Measurements from ENCODE around the gene UIMC1.
"Not testable (repeated sequence)": the region's sequence is repeated elsewhere in the genome, so short reads cannot be mapped to it uniquely, and the experiment has no call there.

Gene UIMC1

DNA sequence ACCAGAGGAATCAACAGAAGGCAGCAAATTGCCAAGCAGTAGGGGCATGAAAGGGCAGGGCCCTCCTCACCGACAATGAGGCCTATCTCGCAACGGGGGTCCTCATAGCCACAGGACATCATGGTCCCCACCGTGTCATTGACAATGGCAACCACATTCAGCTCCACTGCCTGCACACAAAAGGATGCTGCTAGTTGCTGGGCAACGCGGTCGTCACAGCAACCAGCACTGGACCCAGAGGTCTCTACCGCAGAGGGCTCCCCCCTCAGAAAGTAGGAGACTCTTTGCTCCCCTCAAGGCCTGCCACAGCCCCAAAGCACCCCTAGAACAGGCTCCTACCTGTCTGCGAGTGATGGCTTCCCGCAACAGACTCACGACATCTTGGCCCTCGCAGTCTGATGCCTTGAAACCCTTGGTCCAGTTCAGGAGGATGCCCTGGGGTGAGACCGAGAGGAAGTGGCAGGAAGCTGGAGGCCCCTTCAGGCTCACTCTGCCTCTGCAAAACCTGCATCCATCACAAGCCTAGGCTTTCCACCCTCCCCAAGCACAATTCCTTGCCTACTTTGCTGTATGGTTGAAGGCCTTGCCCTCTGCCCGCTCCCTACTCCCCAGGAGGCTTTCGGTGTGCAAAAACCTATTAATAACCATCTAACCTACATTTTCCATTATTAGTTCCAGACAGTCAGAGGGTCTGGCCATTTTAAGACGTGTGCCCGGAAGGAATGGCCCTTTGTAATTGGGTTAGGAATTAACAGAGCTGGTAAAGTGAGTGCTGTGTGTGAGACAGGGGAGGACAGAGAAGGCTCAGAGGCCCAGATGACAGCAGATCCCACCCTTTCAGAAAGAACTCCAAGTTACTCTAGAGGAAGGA is 122.6 kb downstream of the UIMC1 start:
- DNase-seq (ENCODE audit: low spot score) = no peak

DNA sequence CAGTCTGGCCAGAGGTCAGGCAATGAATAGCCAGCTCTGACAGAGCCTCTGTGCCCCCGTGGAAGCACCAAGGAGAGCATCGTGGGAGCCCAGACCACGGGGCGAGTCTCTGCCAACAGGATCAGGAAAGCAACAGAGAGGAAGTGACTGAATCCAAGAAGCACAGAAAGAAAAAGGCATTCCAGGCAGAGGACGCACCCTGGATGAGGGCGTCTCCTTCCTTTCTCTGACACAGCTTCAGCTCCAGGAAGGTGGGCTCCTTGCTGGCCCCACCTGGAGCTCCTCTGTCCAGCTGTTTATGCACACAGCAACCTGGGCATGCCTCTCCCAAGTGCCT is 124.0 kb downstream of the UIMC1 start:
- no peak for DNase-seq (ENCODE audit: low spot score)

DNA sequence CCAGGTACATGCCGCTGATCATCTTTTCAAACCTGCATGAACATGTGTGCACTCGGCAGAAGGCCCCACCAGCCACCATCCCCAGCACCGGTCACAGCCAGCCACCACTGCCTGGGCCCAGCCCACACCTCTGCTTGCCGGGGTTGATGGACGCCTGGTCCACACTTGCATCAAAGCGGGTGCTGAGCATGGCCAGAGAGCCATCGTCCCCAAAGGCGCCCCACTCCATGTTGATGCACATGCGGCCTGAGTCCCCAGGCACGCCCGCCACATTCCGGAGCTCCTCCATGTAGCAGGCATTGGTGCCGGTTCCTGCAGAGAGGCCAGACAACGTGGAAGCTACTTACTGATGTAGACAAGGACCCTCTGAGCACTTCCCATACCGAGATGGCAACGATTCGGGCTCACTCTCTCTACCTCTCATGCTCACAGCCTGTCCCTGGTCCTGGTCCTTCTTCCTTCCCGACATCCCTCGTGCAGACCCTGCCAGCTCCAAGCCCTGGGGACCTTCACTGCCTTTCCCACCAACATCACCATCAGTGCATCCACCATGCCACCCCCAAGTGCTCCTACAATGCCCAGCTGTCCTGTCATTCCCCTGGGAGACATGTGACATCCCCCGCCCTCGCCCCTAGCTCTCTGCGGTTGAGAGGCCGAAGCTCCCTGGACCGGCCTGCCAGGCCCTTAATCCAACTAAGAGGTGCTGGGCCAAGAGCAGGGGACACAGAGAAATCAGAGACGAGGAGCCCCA is 124.6 kb downstream of the UIMC1 start:
- DNase-seq (ENCODE audit: low spot score) = no peak

DNA sequence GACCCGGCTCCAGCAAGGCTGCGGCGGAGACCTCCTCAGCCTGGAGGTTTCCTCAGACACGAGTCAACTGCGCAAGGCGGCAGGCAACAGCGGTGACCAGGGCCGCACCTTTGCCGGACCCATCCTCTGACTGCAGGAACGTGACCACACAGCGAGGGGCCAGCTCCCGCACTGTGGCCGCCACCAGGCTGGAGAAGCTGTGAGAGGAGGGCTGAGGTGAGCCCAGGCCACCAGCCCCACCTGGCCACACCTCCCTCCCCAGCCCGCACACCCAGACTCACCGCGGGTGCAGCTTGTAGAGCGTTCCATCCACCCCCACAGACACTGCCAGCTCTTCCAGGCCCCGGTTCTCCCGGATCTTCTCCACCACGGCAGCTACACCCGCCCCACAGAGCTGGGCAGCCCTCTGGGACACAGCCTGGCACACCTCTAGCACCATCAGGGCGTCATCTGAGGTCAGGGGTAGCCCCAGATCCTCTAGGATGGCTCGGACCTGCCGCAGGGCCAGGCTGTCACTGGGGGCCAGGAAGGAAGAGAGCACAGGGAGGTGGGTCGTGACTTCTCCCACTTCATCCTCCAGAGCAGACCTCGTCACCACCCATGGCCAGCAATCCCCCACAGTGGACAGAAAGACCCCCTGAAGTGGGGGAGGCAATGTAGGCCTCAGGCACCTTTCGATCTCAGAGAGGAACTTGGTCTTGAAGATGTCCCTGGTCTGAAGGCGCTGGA is 125.4 kb downstream of the UIMC1 start:
- DNase-seq (ENCODE audit: low spot score) = no peak

DNA sequence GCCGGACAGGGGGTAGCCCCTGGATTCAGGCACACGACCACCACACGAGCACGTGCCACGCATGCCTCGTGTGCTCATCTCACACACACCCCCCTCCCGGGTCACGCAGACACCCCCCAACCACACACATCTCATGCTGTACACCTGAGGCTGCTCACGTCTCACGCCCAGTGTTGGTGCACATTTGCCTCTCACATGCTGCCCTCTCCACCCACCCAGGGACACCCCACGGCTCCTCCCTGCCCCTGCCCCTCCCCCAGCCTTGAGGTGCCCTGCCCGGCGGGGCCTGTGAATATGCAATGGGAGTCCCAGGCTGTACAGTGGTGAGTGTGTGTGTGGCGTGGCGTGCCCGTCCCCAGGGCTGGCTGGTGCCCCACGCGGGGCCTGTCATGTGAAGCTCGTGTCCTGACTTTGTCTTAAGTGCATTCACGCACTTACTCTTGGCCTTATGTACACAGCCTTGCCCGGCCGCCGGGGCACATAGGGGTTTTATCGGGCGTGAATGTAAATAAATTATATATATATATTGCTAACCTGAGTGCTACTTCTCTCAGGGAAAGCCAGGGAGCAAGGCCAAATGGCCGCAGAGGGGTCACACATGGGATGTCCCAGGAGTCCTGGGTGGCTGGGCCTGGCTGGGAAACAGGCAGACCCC is 126.1 kb downstream of the UIMC1 start:
- DNase-seq (ENCODE audit: low spot score) = no peak

DNA sequence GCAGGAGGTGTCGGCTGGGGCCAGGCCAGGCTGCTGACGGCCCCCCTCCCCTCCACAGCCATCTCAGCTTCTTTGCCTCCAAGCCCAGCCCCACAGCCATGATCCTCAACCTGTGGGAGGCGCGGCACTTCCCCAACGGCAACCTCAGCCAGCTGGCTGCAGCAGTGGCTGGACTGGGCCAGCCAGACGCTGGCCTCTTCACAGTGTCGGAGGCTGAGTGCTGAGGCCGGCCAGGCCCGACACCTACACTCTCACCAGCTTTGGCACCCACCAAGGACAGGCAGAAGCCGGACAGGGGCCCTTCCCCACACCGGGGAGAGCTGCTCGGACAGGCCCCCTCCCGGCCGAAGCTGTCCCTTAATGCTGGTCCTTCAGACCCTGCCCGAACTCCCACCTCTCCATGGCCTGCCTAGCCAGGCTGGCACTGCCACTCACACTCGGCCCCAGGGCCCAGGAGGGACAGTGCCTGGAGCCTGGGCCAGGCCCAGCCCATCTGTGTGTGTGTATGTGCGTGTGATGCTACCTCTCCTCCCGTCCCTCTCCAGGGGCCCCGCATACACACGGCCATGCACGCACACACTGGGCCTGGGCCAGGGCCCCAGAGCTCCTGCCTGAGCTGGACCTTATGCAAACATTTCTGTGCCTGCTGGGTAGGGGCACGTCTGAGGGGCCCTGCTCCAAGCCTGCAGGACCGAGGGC is 126.8 kb downstream of the UIMC1 start:
- DNase-seq (ENCODE audit: low spot score) = no peak

DNA sequence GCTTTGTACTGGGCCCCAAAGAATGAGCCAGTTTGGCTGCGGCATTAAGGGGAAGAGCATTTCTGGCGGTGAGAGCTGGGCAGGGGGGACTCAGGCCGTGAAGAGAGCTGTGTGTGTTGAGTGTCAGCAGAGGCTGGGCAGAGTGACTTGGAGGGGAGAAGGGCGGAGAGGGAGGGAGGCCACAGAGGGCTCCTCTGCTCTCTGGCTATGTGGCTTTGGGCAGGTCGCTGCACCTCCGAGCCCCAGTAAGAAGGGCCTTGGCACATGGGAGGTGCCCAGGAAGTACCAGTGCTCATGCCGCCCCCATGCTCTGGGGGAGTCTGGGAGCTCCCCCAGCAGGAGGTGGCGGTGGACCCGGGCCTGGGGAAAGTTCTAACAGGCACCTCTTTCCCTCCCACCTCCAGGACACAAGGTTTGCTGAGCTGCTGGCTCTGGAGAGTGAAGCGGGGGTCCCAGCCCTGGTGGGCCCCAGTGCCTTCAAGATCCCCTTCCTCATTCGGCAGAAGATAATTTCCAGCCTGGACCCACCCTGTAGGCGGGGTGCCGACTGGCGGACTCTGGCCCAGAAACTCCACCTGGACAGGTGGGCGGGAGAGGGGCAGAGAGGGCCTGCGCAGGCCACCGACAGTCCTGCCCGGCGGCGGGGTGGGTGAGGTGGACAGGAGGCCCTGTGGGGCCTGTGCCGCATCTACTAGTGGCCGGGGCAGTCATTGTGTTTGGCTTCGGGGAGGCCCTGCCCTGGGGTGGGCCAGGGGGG is 127.5 kb downstream of the UIMC1 start:
- no peak for DNase-seq (ENCODE audit: low spot score)

DNA sequence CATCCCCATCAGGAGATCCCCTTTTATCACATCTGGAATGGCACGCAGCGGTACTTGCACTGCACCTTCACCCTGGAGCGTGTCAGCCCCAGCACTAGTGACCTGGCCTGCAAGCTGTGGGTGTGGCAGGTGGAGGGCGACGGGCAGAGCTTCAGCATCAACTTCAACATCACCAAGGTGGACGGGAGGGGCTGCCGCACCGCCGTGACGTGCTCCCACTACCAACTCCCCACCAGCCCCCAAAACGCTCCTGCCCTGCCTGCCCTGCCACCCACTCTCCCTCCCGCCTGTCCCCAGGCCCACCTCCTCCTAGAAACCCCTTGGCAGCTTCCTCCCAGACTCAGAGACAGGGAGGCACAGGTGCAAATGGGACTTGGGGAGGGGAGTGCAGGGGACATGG is 128.1 kb downstream of the UIMC1 start:
- no peak for DNase-seq (ENCODE audit: low spot score)

DNA sequence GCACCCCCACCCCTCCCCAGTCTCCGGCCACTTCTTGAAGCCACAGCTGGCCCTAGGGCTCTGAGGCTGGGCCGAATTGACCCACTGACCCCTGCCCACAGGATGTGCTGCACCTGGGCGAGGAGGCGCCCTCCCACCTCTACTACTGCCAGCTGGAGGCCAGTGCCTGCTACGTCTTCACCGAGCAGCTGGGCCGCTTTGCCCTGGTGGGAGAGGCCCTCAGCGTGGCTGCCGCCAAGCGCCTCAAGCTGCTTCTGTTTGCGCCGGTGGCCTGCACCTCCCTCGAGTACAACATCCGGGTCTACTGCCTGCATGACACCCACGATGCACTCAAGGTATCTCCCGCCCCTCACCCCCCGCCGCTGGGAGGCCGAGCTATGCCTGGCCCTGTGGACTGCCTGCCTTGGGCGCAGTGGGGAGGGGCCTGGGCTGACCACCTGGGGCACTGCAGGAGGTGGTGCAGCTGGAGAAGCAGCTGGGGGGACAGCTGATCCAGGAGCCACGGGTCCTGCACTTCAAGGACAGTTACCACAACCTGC is 128.7 kb downstream of the UIMC1 start:
- DNase-seq (ENCODE audit: low spot score) = no peak

DNA sequence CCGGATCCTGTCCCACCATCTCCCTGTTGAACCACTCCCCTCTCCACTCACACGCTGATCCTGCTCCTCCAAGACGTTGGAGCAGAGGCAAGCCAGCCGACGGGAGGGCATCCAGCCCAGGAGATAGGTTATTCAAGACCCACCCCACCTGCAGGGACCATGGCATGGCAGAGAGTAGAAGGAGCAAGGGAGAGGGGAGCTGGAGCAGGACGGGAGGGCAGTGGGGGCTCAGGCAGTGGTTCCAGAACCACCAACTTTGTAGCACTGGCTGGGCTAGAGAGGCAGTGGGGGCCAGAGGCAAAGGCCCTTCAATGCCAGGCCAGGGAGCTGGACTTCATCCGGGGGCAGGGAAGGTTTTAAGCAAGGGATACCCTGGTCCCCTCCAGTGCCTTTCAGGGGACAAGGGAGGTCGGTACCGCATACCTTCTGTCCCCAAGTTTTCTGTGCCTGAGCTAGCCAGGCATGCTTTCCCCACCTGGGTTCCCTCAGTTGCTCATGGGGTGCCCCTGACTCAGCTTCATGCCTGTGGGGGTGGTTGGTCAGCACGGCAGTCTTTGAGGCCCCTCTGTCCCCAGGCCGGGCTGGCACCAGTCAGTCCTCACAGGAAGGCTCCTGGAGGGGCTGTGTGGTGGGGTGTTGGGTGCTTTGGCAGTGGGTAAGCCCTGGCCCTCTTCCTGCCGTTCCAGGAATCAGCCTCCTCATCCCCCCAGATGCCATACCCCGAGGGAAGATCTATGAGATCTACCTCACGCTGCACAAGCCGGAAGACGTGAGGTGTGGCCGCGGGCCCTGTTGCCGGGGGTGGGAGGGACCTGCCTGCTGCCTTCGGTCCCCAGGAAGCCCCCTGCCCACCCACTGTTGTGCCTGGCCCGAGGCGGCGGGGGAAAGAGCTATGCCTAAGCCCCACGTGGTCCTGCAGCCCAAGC is 129.8 kb downstream of the UIMC1 start:
- no peak for DNase-seq (ENCODE audit: low spot score)

DNA sequence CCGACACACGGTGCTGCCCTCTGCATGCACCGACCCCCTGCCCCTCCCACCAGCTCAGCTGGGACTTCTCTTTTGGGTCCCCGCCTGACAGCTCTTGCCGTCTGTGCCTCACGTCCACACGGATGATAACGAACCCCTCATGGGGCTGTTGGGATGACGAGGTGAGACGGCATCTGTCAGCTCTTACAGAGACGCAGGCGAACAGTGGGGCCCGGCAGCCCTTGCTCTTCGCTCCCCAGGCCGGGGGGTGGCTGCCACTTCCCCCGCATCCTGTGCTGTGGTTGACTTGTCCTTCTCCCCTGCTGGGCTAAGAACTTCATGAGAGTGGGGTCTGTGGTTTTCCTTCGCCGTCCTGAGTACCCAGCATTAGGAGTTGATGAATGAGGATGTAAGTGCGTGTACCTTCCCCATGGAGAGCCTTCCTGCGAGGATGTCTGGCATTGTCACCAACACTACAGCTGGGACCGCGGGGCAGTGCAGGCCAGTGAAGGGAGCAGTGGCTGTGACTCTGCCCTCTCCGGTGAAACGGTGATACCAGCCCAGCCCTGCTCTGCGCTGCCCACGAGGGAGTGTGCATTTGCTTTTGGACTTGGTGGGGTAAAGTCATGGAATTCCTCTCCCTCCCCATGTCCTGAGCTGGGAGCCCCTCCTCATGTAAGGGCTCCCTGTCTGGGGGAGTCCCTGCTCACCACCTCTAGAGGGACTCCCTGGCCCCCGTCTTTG is 130.6 kb downstream of the UIMC1 start:
- no peak for DNase-seq (ENCODE audit: low spot score)

DNA sequence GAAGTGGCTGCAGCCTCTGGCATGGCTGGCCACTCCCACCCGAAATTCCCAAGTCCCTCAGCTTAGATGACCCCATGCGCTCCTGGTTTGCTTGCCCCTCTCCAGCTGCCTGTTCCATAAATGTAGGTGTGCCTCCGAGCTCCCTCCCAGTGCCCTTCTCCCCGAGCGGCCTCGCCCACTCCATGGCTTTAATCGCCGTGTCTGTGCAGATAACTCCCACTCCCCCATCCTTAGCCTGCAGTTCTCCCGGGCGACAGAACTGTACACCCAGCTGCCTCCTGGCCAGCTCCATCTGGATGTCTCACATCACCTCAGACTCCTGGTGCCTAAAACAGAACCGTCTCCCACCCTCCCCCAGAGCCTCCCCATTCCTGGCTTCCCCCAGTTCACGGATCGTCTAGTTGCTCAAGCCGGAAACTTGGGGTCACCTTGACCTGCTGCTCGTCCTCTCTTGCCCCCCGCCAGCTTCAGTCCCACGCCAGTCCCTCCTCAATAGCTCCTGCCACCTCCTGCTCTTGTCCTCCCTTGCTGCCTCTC is 131.5 kb downstream of the UIMC1 start:
- no peak for DNase-seq (ENCODE audit: low spot score)

DNA sequence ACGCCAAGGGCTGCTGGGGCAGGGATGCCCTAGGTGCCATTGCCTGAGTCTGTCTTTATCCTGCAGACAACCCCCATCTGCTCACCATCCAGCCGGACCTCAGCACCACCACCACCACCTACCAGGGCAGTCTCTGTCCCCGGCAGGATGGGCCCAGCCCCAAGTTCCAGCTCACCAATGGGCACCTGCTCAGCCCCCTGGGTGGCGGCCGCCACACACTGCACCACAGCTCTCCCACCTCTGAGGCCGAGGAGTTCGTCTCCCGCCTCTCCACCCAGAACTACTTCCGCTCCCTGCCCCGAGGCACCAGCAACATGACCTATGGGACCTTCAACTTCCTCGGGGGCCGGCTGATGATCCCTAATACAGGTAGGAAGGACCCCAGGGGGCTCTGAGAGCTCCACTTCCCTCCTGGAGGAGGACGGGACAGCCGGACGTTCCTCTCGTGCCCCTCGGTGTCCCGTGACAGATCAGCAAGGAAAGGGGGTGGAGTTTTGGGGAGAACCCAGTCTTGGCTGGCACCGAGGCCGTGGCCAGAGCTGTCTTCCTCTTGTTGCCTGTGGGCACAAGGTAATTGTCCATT is 132.3 kb downstream of the UIMC1 start:
- no peak for DNase-seq (ENCODE audit: low spot score)

DNA sequence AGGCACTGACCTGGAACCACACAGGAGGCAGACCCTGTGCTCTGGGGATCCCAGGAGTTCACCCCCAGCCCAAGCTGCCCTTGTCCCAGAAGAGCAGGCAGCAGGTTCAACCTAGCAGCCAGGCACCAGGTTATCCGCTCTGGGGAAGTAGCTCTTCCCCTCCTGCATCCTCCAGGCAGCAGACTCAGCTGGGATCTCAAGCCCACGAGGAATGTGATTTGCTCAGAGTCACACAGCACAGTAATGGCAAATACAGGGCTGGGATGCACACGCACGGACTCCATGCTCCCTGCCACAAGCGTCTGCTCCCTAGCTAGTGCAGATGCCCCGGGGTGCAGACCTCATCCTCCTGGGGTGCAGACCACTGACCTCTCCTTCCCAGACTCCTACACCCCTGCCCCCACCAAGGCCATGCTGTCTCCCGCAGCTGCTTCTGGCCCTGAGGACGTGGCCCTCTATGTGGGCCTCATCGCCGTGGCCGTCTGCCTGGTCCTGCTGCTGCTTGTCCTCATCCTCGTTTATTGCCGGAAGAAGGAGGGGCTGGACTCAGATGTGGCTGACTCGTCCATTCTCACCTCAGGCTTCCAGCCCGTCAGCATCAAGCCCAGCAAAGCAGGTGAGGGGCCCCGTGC is 132.9 kb downstream of the UIMC1 start:
- DNase-seq (ENCODE audit: low spot score) = no peak

DNA sequence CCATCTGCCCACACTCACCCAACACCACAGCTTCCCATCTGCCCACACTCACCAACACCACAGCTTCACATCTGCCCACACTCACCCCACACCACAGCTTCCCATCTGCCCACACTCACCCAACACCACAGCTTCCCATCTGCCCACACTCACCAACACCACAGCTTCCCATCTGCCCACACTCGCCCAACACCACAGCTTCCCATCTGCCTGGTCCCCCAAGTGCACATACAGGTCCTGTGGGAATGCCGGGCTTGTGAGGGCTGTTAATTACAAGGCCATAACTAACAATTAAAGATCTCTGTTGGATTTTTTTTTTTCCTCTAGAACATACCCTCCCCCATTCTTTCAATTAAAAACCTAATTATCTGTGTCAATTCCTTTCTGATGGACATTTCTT is 133.6 kb downstream of the UIMC1 start:
- not testable (repeated sequence) for DNase-seq (ENCODE audit: low spot score)

DNA sequence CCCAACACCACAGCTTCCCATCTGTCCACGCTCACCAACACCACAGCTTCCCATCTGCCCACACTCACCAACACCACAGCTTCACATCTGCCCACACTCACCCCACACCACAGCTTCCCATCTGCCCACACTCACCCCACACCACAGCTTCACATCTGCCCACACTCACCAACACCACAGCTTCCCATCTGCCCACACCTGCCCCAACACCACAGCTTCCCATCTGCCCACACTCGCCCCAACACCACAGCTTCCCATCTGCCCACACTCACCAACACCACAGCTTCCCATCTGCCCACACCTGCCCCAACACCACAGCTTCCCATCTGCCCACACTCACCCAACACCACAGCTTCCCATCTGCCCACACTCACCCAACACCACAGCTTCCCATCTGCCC is 134.0 kb downstream of the UIMC1 start:
- not testable (repeated sequence) for DNase-seq (ENCODE audit: low spot score)

DNA sequence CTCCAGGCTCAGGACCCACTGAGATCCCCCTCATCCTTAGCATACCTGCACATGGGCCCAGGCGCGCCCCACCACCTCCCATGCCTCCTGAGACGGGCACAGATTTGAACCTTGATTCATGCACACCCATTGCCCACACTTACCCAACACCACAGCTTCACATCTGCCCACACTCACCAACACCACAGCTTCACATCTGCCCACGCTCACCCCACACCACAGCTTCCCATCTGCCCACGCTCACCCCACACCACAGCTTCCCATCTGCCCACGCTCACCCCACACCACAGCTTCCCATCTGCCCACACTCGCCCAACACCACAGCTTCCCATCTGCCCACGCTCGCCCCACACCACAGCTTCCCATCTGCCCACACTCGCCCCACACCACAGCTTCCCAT is 135.9 kb downstream of the UIMC1 start:
- not testable (repeated sequence) for DNase-seq (ENCODE audit: low spot score)

DNA sequence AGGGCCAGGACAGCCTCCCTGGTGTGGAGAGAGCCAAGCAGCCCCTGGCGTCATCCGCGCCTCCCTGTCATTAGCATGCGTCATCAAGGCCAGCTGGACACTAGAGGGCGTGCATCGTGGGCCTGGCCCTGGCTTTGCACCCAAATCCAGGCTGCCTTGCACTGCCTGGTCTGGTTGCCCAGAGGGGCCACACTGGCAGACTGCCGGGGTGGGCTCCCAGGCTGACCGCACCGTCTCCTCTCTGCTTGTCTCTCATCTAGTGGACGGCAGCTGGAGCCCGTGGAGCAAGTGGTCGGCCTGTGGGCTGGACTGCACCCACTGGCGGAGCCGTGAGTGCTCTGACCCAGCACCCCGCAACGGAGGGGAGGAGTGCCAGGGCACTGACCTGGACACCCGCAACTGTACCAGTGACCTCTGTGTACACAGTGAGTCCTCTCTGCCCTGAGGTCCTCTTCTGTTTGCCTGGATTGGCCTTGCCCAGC is 136.4 kb downstream of the UIMC1 start:
- peak; percentile 8 for DNase-seq (ENCODE audit: low spot score)
